Measurements from ENCODE around the gene ZNF680. TPM values are rescaled to one million over a fixed set of nuclear protein-coding genes. Genes with fewer than 3 reads are reported as not detected.

The ZNF680 gene
- total RNA-seq, 1 experiment from 2014 or later = 12.1 TPM

Other genes with a start within 250 kb of the ZNF680 start
- gene ZNF736, start 249.1 kb downstream of the ZNF680 start, total RNA-seq (2014; rRNA removed; shearing (Covaris generic)) = 3.1 and 6.5 TPM in 2 replicates
- gene ZNF107, start 103.1 kb upstream of the ZNF680 start, total RNA-seq (2014; rRNA removed; shearing (Covaris generic)) = 5.9 and 8.1 TPM in 2 replicates
- gene ZNF138, start 231.4 kb upstream of the ZNF680 start, total RNA-seq (2014; rRNA removed; shearing (Covaris generic)) = 6.7 and 9.2 TPM in 2 replicates

All from M059J (cell line).